ENCODE measurements around the gene ACTA2. TPM values are rescaled to one million over a fixed set of nuclear protein-coding genes. Genes with fewer than 3 reads are reported as not detected.

The ACTA2 gene
- total RNA-seq, 1 experiment from 2014 or later: 2.4 TPM

- H3K9me3 ChIP-seq (ENCODE audit: control insufficient read depth, low read depth, low read length): no peaks in the 10 kb centered on the region
- H2BK120ac ChIP-seq (ENCODE audit: low read depth, low read length, poor library complexity, severe bottlenecking): no peak overlapping the region
- no peaks in the 10 kb centered on the region for H3K79me2 ChIP-seq (ENCODE audit: insufficient read depth, low read length)
- DNase-seq: no peak
- H3K4me1 ChIP-seq (ENCODE audit: insufficient read depth, low read length): peaks cover 3% of the 10 kb centered on the region; the same call in 1 of the 2 replicates
- no peak overlapping the region for H3K18ac ChIP-seq (ENCODE audit: insufficient read length, low read depth, low read length)
- H3K56ac ChIP-seq (ENCODE audit: insufficient read length, low read depth, low read length): no peak overlapping the region
- Mint-ChIP-seq H3K27me3 (ENCODE audit: low read depth) (no peaks in the 10 kb centered on the region), H3K4me1 (peaks cover 15 to 17% of the 10 kb centered on the region in 2 experiments), H3K4me3 (no peak overlapping the region), H3K9me3 (no peaks in the 10 kb centered on the region), H3K36me3 (ENCODE audit: insufficient read depth in 1 of 3, low read depth in 3 of 3) (no peaks in the 10 kb centered on the region), H3K27ac (no peak overlapping the region; a peak in 1 of 7 replicates)
- no peak overlapping the region for H3K4ac ChIP-seq (ENCODE audit: low read depth, low read length)
- no peaks in the 10 kb centered on the region for H3K27me3 ChIP-seq (ENCODE audit: insufficient read depth, low read length)
- no peak overlapping the region for H2AFZ ChIP-seq (ENCODE audit: low read length)
- H2BK5ac ChIP-seq (ENCODE audit: insufficient read length, low read length): no peak overlapping the region
- H3K23me2 ChIP-seq (ENCODE audit: insufficient read length, low read depth, low read length, poor library complexity, severe bottlenecking): no peaks in the 10 kb centered on the region
- no CpG with 5 or more reads among the region's 3 CpGs for WGBS (ENCODE audit: extremely low coverage, insufficient read length, low lambda C conversion rate)
- no peak overlapping the region for H3K23ac ChIP-seq (ENCODE audit: insufficient read length, low read depth, low read length)
- no peak for TF ChIP-seq CTCF (conservative IDR thresholded peaks at IDR 0.05)
- H4K8ac ChIP-seq (replicated peaks; ENCODE audit: insufficient read length, low read depth, low read length): no peak overlapping the region
- H4K20me1 ChIP-seq (ENCODE audit: control insufficient read depth, insufficient read depth, insufficient read length): no peaks in the 10 kb centered on the region
- no peak overlapping the region for H3K27ac ChIP-seq (ENCODE audit: insufficient read length, low read depth, low read length)
- H2BK20ac ChIP-seq (ENCODE audit: low read depth, low read length, poor library complexity, severe bottlenecking): no peak overlapping the region
- no peak overlapping the region for H2BK15ac ChIP-seq (ENCODE audit: low read depth, low read length)
- H3K4me2 ChIP-seq (ENCODE audit: insufficient read depth, insufficient read length, low read length): no peak overlapping the region
- H3K79me1 ChIP-seq (ENCODE audit: insufficient read depth, low read depth, low read length, poor library complexity, severe bottlenecking): no peaks in the 10 kb centered on the region
- no peak overlapping the region for H3K14ac ChIP-seq (ENCODE audit: insufficient read depth, low read length)
- no peak overlapping the region for H3T11ph ChIP-seq (ENCODE audit: low read length)
- no peak overlapping the region for H2BK12ac ChIP-seq (ENCODE audit: insufficient read length, low read depth, low read length)
- H4K5ac ChIP-seq (ENCODE audit: insufficient read length, low read depth, low read length): no peak overlapping the region
- no peak overlapping the region for H2AK5ac ChIP-seq (ENCODE audit: insufficient read length, low read length)
- no peak overlapping the region for H3K9ac ChIP-seq (ENCODE audit: extremely low read depth, insufficient read length, low read length)
- no peak overlapping the region for H4K91ac ChIP-seq (ENCODE audit: insufficient read length, low read depth, low read length)
Observed at GRCh38 chr10:88949912-88950837, 2.4 kb downstream of the ACTA2 start.
